Astrocyte (in vitro differentiated cells and primary cell): ENCODE data around the gene PLIN4. TPM values are rescaled to one million over a fixed set of nuclear protein-coding genes. Genes with fewer than 3 reads are reported as not detected.
"Not testable (repeated sequence)": the region's sequence is repeated elsewhere in the genome, so short reads cannot be mapped to it uniquely, and the experiment has no call there.

Experiments used
- DNase-seq: peaks from one replicate; pipeline ENCODE4 v3.0.0-alpha.2; 2010; ENCODE audit warnings: low read depth
- FAIRE-seq: peaks from 2 replicates; lab custom pipeline; 2011; peaks lifted over from hg19 to GRCh38; lab: Jason Lieb, UNC
- H2AFZ ChIP-seq: 2 replicates; pipeline ENCODE4 v1.6.0; 2012; ENCODE audit warnings: low read depth, low read length, inconsistent platforms
- H3K27ac ChIP-seq: 2 replicates; pipeline ENCODE4 v1.5.1; 2011; ENCODE audit warnings: low read depth, low read length, inconsistent platforms
- H3K27me3 ChIP-seq: 2 replicates; pipeline ENCODE4 v1.6.0; 2011; ENCODE audit warnings: low read length, inconsistent platforms; ENCODE audit not compliant: insufficient read depth
- H3K36me3 ChIP-seq: 2 replicates; pipeline ENCODE4 v1.5.1; 2011; ENCODE audit warnings: low read length, inconsistent platforms; ENCODE audit not compliant: insufficient read depth
- H3K4me1 ChIP-seq: 2 replicates; pipeline ENCODE4 v1.5.1; 2011; ENCODE audit warnings: low read length, inconsistent platforms; ENCODE audit not compliant: insufficient read depth
- H3K4me2 ChIP-seq: 2 replicates; pipeline ENCODE4 v1.6.0; 2012; ENCODE audit warnings: low read length, inconsistent platforms
- H3K4me3 ChIP-seq: 2 replicates; pipeline ENCODE4 v1.5.1; 2011; ENCODE audit warnings: low read depth, mild to moderate bottlenecking, low read length, inconsistent platforms; ENCODE audit not compliant: insufficient read depth
- H3K79me2 ChIP-seq: 2 replicates; pipeline ENCODE4 v1.6.0; 2012; ENCODE audit warnings: mild to moderate bottlenecking, low read length, inconsistent platforms; ENCODE audit not compliant: insufficient read depth
- H3K9ac ChIP-seq: 2 replicates; pipeline ENCODE4 v1.6.0; 2012; ENCODE audit warnings: mild to moderate bottlenecking, low read length, inconsistent platforms
- H3K9me3 ChIP-seq: 2 replicates; pipeline ENCODE4 v1.5.1; 2012; ENCODE audit warnings: low read depth, mild to moderate bottlenecking, low read length, inconsistent platforms; ENCODE audit not compliant: insufficient read depth
- H4K20me1 ChIP-seq: 2 replicates; pipeline ENCODE4 v1.6.0; 2012; ENCODE audit warnings: low read length, inconsistent platforms; ENCODE audit not compliant: insufficient read depth
- H3K27ac Mint-ChIP-seq: one replicate; pipeline ENCODE4 v1.8.0; 2021; ENCODE audit warnings: mild to moderate bottlenecking, mixed read lengths; ENCODE audit not compliant: unreplicated experiment
- H3K27me3 Mint-ChIP-seq: one replicate; pipeline ENCODE4 v1.8.0; 2021; ENCODE audit warnings: low read depth, mixed read lengths; ENCODE audit not compliant: unreplicated experiment
- H3K36me3 Mint-ChIP-seq: one replicate; pipeline ENCODE4 v1.8.0; 2021; ENCODE audit warnings: low read depth, mixed read lengths; ENCODE audit not compliant: unreplicated experiment
- H3K4me1 Mint-ChIP-seq: one replicate; pipeline ENCODE4 v1.8.0; 2021; ENCODE audit warnings: low read depth, mixed read lengths; ENCODE audit not compliant: unreplicated experiment
- H3K4me3 Mint-ChIP-seq: one replicate; pipeline ENCODE4 v1.8.0; 2021; ENCODE audit warnings: mild to moderate bottlenecking, moderate library complexity, mixed read lengths; ENCODE audit not compliant: unreplicated experiment
- H3K9me3 Mint-ChIP-seq: one replicate; pipeline ENCODE4 v1.8.0; 2021; ENCODE audit warnings: mild to moderate bottlenecking, mixed read lengths; ENCODE audit not compliant: unreplicated experiment
- CTCF ChIP-seq: IDR thresholded peaks from 2 replicates; pipeline ENCODE4 v1.5.1; 2011; ENCODE audit warnings: low read depth, mild to moderate bottlenecking, inconsistent platforms, low read length, moderate library complexity; ENCODE audit not compliant: insufficient read depth
- EZH2 ChIP-seq: IDR thresholded peaks from 2 replicates; pipeline ENCODE4 v1.6.1; 2012; ENCODE audit warnings: mild to moderate bottlenecking, low read length, inconsistent platforms; ENCODE audit not compliant: insufficient read depth
- total RNA-seq: library from RNA; stranded (reverse); gene quantifications from 2 replicates; pipeline ENCODE4 v1.2.1, GENCODE V29; 2021

The PLIN4 gene
- total RNA-seq, 1 donor from 2014 or later: 0.05 TPM

- Mint-ChIP-seq H3K27me3 (peaks cover 11% of the 10 kb centered on the region), H3K4me1 (no peaks in the 10 kb centered on the region), H3K4me3 (no peak overlapping the region), H3K27ac (no peak overlapping the region), H3K36me3 (peaks cover 4% of the 10 kb centered on the region), H3K9me3 (no peaks in the 10 kb centered on the region)
- DNase-seq (no peak), FAIRE-seq (no peak)
- Histone ChIP-seq H3K79me2 (no peaks in the 10 kb centered on the region), H3K27ac (no peak overlapping the region), H4K20me1 (no peaks in the 10 kb centered on the region), H3K4me1 (no peaks in the 10 kb centered on the region), H3K27me3 (peaks cover 9% of the 10 kb centered on the region), H3K36me3 (no peaks in the 10 kb centered on the region), H3K9ac (no peak overlapping the region), H3K4me2 (no peak overlapping the region), H3K9me3 (peaks cover 3% of the 10 kb centered on the region), H2AFZ (no peak overlapping the region), H3K4me3 (no peak overlapping the region)
- TF ChIP-seq CTCF (no peak), EZH2 (no peak)
Measured at GRCh38 chr19:4543842-4544647, 25.8 kb upstream of the PLIN4 start.

GRCh38 chr19:4542896-4543841 lies 24.9 kb upstream of the PLIN4 start:
- Histone ChIP-seq H3K27me3 (peaks cover 10% of the 10 kb centered on the region), H3K9me3 (peaks cover 3% of the 10 kb centered on the region), H3K4me2 (no peak overlapping the region), H3K9ac (no peak overlapping the region), H2AFZ (no peak overlapping the region), H3K4me1 (no peaks in the 10 kb centered on the region), H3K36me3 (no peaks in the 10 kb centered on the region), H3K79me2 (no peaks in the 10 kb centered on the region), H4K20me1 (no peaks in the 10 kb centered on the region), H3K4me3 (no peak overlapping the region), H3K27ac (no peak overlapping the region)
- DNase-seq (no peak), FAIRE-seq (no peak)
- H3K27ac Mint-ChIP-seq: no peak overlapping the region
- no peak for TF ChIP-seq EZH2
- no peak for TF ChIP-seq CTCF
- H3K36me3 Mint-ChIP-seq: peaks cover 2% of the 10 kb centered on the region
- peaks cover 18% of the 10 kb centered on the region for H3K27me3 Mint-ChIP-seq
- no peak overlapping the region for H3K4me3 Mint-ChIP-seq
- H3K9me3 Mint-ChIP-seq: no peaks in the 10 kb centered on the region
- no peaks in the 10 kb centered on the region for H3K4me1 Mint-ChIP-seq

- not testable (repeated sequence) for H3K4me1 ChIP-seq, H3K4me3 ChIP-seq, H3K4me3 Mint-ChIP-seq, FAIRE-seq, H3K4me1 Mint-ChIP-seq, H3K4me2 ChIP-seq, H3K27me3 ChIP-seq, H3K27ac ChIP-seq, H3K9me3 ChIP-seq, H2AFZ ChIP-seq, H3K9ac ChIP-seq, H3K9me3 Mint-ChIP-seq, H4K20me1 ChIP-seq, DNase-seq, H3K36me3 Mint-ChIP-seq, H3K79me2 ChIP-seq, H3K36me3 ChIP-seq, H3K27ac Mint-ChIP-seq
- H3K27me3 Mint-ChIP-seq: peaks cover 29% of the 10 kb centered on the region
Measured at GRCh38 chr19:4541806-4542145, 23.5 kb upstream of the PLIN4 start.
